BE2C (cell line): Measurements from ENCODE around the gene GP2.

Source experiments
- DNase-seq: peaks from one replicate; pipeline ENCODE4 v3.0.0-alpha.2; 2020
- H3K27me3 ChIP-seq: fragments of 250-450 bp; sonication (Bioruptor Pico); 2 replicates; pipeline ENCODE4 v1.5.1; 2020; ENCODE audit warnings: mild to moderate bottlenecking
- H3K36me3 ChIP-seq: fragments of 250-450 bp; sonication (Bioruptor Pico); 2 replicates; pipeline ENCODE4 v1.5.1; 2020; ENCODE audit warnings: mild to moderate bottlenecking
- H3K4me1 ChIP-seq: fragments of 250-450 bp; sonication (Bioruptor Pico); 2 replicates; pipeline ENCODE4 v1.5.1; 2020
- H3K4me3 ChIP-seq: 2 replicates; pipeline ENCODE4 v1.5.1; 2011; ENCODE audit warnings: low read depth, low read length
- H3K9me3 ChIP-seq: fragments of 250-450 bp; sonication (Bioruptor Pico); 2 replicates; pipeline ENCODE4 v1.5.1; 2020
- TF ChIP-seq, protein P1 (sequence below): IDR thresholded peaks from 2 replicates; pipeline ENCODE4 v1.5.1; 2012; ENCODE audit warnings: mild to moderate bottlenecking, low read depth, low read length

GP2 gene

DNA sequence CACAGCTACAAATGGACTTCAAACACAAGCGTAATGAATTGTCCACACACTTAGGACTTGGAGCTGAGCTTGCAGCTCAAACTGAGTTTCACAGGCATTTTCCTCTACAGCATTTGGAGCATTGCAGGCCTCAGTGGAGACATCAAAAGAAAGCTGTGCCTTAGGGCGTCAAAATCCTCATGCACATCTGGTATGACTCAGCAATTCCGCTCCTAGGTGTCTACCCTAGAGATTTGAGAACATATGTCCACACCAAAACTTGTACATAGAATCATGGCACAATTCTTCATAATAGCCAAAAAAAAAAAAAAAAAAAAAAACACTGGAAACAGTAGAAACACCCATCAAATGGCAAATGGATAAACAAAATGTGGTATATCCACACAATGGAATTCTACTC, 47.1 kb downstream of the GP2 start:
- Histone ChIP-seq H3K4me3 (no peak overlapping the region), H3K4me1 (no peaks in the 10 kb centered on the region), H3K9me3 (no peaks in the 10 kb centered on the region), H3K27me3 (no peaks in the 10 kb centered on the region), H3K36me3 (no peaks in the 10 kb centered on the region)
- no peak for DNase-seq
- TF ChIP-seq, protein P1, sequence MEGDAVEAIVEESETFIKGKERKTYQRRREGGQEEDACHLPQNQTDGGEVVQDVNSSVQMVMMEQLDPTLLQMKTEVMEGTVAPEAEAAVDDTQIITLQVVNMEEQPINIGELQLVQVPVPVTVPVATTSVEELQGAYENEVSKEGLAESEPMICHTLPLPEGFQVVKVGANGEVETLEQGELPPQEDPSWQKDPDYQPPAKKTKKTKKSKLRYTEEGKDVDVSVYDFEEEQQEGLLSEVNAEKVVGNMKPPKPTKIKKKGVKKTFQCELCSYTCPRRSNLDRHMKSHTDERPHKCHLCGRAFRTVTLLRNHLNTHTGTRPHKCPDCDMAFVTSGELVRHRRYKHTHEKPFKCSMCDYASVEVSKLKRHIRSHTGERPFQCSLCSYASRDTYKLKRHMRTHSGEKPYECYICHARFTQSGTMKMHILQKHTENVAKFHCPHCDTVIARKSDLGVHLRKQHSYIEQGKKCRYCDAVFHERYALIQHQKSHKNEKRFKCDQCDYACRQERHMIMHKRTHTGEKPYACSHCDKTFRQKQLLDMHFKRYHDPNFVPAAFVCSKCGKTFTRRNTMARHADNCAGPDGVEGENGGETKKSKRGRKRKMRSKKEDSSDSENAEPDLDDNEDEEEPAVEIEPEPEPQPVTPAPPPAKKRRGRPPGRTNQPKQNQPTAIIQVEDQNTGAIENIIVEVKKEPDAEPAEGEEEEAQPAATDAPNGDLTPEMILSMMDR = no peak

DNA sequence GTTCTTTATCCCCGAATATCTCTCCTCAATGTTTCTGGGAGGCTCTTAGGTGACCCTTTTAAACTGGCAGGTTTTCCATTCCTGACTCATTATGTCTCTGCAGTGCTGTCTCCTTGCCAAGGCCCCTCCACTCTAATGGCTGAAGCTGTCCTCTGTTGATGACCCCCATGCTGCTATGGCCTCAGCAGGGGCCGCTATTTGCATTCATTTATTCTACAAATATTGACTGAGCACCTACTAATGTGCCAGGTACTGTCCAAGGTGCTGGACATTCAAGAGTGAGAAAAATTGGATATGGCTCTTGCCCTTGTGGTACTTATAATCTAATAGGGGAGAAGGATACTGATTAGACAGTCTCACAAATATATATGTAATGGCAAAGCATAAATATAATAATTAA, 55.4 kb downstream of the GP2 start:
- no peaks in the 10 kb centered on the region for H3K9me3 ChIP-seq
- H3K4me1 ChIP-seq = no peaks in the 10 kb centered on the region
- DNase-seq = no peak
- H3K4me3 ChIP-seq = no peak overlapping the region
- TF ChIP-seq, protein P1 = no peak
- H3K27me3 ChIP-seq = no peaks in the 10 kb centered on the region
- H3K36me3 ChIP-seq = no peaks in the 10 kb centered on the region

DNA sequence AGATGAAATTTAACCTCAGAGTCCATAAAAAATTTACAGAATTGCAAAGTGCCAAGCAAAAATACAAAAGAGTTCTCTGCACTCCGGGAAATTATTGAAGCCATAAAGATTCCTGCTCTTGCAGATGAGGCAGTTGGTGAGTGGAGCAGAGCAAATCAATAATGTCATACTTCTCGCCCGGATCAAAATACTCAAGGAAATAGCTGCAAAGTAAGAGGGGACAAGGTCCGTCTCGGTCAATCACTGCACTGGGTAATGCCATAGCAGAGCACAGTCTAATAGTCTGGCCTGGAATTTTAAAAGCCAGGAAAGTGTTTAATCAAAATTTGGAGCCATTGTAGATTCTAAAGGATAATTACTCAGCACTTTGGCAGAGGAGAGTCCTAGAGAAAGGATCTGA, 58.9 kb downstream of the GP2 start:
- H3K4me3 ChIP-seq = no peak overlapping the region
- no peaks in the 10 kb centered on the region for H3K27me3 ChIP-seq

DNA sequence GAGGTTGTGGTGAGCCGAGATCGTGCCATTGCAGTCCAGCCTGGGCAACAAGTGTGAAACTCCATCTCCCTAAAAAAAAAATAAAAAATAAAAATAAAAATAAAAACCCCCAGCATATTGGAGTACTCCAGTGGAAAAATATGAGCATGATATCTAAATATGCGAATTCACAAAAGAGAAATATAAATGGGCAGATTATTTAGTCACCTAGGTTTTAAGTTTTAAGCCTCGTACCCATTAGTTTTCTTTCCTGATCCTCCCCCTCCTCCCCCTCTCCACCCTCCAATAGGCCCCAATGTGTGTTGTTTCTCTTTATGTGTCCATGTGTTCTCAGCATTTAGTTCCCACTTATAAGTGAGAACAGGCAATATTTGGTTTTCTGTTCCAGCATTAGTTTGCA, 62.3 kb downstream of the GP2 start:
- Histone ChIP-seq H3K4me1 (no peaks in the 10 kb centered on the region), H3K9me3 (no peaks in the 10 kb centered on the region), H3K4me3 (no peak overlapping the region), H3K27me3 (no peaks in the 10 kb centered on the region), H3K36me3 (no peaks in the 10 kb centered on the region)
- TF ChIP-seq, protein P1 = no peak
- no peak for DNase-seq

More for the DNA sequence above, 58.9 kb downstream of the GP2 start:
- no peaks in the 10 kb centered on the region for H3K9me3 ChIP-seq
- H3K4me1 ChIP-seq = no peaks in the 10 kb centered on the region
- TF ChIP-seq, protein P1 = no peak
- no peaks in the 10 kb centered on the region for H3K36me3 ChIP-seq
- DNase-seq = no peak

DNA sequence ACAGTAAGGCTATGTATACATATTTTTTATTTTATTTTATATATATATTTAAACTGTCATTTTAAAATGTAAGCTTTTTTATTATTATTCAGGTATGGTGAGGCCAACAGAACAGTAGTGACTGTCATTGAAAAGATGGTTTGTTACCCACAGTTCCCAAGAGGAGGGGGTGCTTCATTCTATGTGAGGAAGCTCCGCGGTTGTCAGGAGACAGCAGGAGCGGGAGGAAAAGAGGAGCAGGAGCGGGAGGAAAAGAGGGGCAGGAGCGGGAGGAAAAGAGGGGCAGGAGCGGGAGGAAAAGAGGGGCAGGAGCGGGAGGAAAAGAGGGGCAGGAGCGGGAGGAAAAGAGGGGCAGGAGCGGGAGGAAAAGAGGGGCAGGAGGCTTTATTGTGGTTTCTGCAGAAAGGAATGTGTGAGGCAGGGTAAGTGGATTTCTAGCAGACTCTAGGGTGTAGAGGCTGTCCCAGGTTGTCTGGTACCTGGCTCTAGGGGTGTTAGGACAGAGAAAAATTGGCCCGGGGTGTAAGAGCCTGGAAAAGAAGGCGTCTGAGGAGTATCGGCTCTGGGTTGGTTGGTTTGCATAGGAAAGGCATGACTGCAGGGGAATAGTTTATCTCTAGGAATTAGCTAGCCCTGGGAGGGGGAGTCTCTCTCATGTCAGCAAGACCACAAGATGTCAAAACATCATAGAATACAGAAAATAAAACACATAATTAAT, 64.0 kb downstream of the GP2 start:
- Histone ChIP-seq H3K27me3 (no peaks in the 10 kb centered on the region), H3K4me1 (no peaks in the 10 kb centered on the region), H3K4me3 (no peak overlapping the region), H3K9me3 (no peaks in the 10 kb centered on the region), H3K36me3 (no peaks in the 10 kb centered on the region)
- DNase-seq = no peak
- TF ChIP-seq, protein P1 = no peak

DNA sequence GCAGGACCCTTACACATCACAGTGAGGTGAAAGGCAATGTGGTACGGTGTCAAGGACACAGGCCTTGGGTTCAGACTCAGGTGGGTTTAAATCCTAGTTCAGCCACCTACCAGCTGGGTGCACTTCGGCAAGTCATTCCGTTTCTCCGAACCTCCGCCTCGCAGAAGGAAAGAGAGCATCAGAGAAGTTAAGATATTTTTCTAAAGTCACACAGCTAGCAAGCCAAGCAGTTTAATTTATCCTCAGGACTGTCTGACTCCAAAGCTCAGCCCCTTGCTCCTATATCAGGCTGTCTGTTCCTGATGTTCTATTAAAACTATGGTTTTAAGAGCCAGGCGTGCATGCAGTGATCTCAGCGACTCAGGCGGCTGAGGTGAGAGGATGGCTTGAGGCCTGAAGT, 65.1 kb downstream of the GP2 start:
- DNase-seq = no peak
- Histone ChIP-seq H3K9me3 (no peaks in the 10 kb centered on the region), H3K4me1 (no peaks in the 10 kb centered on the region), H3K36me3 (no peaks in the 10 kb centered on the region), H3K4me3 (no peak overlapping the region), H3K27me3 (no peaks in the 10 kb centered on the region)
- TF ChIP-seq, protein P1 = no peak
